HepG2 (cell line): ENCODE data around the gene SH3PXD2A.

ENCODE experiments used
- HDAC1 ChIP-seq: sonication (generic); formaldehyde crosslinking; IDR thresholded peaks from 2 replicates; pipeline ENCODE4 v1.5.1; 2020; ENCODE audit warnings: mild to moderate bottlenecking, missing genetic modification reagents
- MATR3 ChIP-seq: sonication (generic); formaldehyde crosslinking; IDR thresholded peaks from 2 replicates; pipeline ENCODE4 v1.4.0; 2020; ENCODE audit warnings: missing genetic modification reagents
- MXI1 ChIP-seq: IDR thresholded peaks from 3 replicates; pipeline ENCODE4 v1.6.1; 2012; ENCODE audit warnings: low read depth, low read length, inconsistent platforms, borderline replicate concordance
- NFRKB ChIP-seq: fragments of 450-650 bp; IDR thresholded peaks from 2 replicates; pipeline ENCODE4 v1.6.1; 2017
- RAD51 ChIP-seq: fragments of 450-650 bp; IDR thresholded peaks from 2 replicates; pipeline ENCODE4 v1.6.1; 2016; ENCODE audit warnings: borderline replicate concordance
- RXRB ChIP-seq: IDR thresholded peaks from 2 replicates; pipeline ENCODE4 v1.6.1; 2016; ENCODE audit warnings: borderline replicate concordance, missing genetic modification reagents, missing compliant biosample characterization

- TF ChIP-seq HDAC1 (CRISPR knock-in tag) (no peak), RXRB (CRISPR knock-in tag) (no peak), NFRKB (no peak), MXI1 (no peak), MATR3 (no peak), RAD51 (no peak)
Observed at GRCh38 chr10:103829838-103830465, 25.4 kb downstream of the SH3PXD2A start.
